Large intestine (tissue), 3 donors: ENCODE results near the gene EXOG. TPM values are rescaled to one million over a fixed set of nuclear protein-coding genes. Genes with fewer than 3 reads are reported as not detected.

ENCODE experiments used
- DNase-seq, 2 donors: peaks; one replicate each; pipeline versions ENCODE4 v3.0.0 to v3.0.0-alpha.2; 2013
- H3K27ac ChIP-seq: one replicate; pipeline ENCODE4 v1.5.1; 2013; ENCODE audit warnings: low read length
- H3K27me3 ChIP-seq: 2 replicates; pipeline ENCODE4 v1.6.1; 2013; ENCODE audit warnings: low read length; ENCODE audit not compliant: control insufficient read depth, insufficient read depth
- H3K36me3 ChIP-seq: 2 replicates; pipeline ENCODE4 v1.6.1; 2013; ENCODE audit warnings: low read length; ENCODE audit not compliant: control insufficient read depth, insufficient read depth
- H3K4me1 ChIP-seq: one replicate; pipeline ENCODE4 v1.6.1; 2013; ENCODE audit warnings: low read length; ENCODE audit not compliant: control insufficient read depth, insufficient read depth
- H3K4me3 ChIP-seq: one replicate; pipeline ENCODE4 v1.5.1; 2013; ENCODE audit warnings: low read length
- H3K9me3 ChIP-seq: one replicate; pipeline ENCODE4 v1.6.1; 2013; ENCODE audit warnings: mild to moderate bottlenecking, low read depth, low read length, moderate library complexity; ENCODE audit not compliant: control insufficient read depth
- WGBS: methylation state at CpG from one replicate; pipeline ENCODE4 v1.1.5; 2013; ENCODE audit warnings: low lambda C conversion rate; ENCODE audit not compliant: insufficient coverage; 5-methylcytosine and 5-hydroxymethylcytosine counted together
- polyA plus RNA-seq: library from polyadenylated mRNA; unstranded; fragments of 120-200 nt; gene quantifications from one replicate; pipeline ENCODE4 v1.2.1, GENCODE V29; 2013

Gene EXOG
- polyA plus RNA-seq, 1 donor = 10.4 TPM

- no peak overlapping the region for H3K4me3 ChIP-seq
- no peak overlapping the region for H3K27ac ChIP-seq
- H3K9me3 ChIP-seq = no peaks in the 10 kb centered on the region
- whole genome bisulfite sequencing = 80% methylated on average over 1 of the region's 3 CpGs
- H3K36me3 ChIP-seq = no peaks in the 10 kb centered on the region
- DNase-seq = no peak
- peaks cover 2% of the 10 kb centered on the region for H3K27me3 ChIP-seq
- H3K4me1 ChIP-seq = no peaks in the 10 kb centered on the region
These were observed 48.8 kb downstream of the EXOG start for GRCh38 chr3:38544926-38545325.

DNA sequence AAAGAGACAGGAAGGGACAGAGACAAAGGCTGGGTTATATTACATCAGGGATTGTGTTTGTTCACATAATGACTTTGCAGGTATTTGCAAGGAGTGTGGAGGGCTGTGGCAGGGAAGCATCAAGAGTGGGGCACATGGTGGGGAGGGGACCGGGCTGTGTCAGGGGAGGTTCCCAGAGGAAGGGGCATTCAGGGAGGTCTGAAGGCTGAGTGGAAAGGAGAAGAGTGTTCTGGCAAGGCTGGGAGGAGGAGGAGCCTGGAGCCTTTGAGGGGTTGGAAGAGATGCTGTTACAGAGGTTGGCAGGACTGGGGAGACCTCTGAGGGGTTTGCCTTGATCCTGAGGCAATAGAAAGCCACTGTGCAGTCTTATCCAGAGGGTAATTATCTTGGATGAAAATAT lies 49.4 kb downstream of the EXOG start:
- no peak for DNase-seq

GRCh38 chr3:38545983-38546382 lies 49.8 kb downstream of the EXOG start:
- no peak overlapping the region for H3K4me3 ChIP-seq
- peaks cover 2% of the 10 kb centered on the region for H3K27me3 ChIP-seq
- no peak for DNase-seq
- WGBS = no CpG with 5 or more reads among the region's 4 CpGs
- no peaks in the 10 kb centered on the region for H3K4me1 ChIP-seq
- H3K27ac ChIP-seq = no peak overlapping the region
- H3K9me3 ChIP-seq = no peaks in the 10 kb centered on the region
- H3K36me3 ChIP-seq = no peaks in the 10 kb centered on the region

More for the DNA sequence above, 49.4 kb downstream of the EXOG start:
- Histone ChIP-seq H3K9me3 (no peaks in the 10 kb centered on the region), H3K36me3 (no peaks in the 10 kb centered on the region), H3K27me3 (peaks cover 2% of the 10 kb centered on the region), H3K4me1 (no peaks in the 10 kb centered on the region), H3K4me3 (no peak overlapping the region), H3K27ac (no peak overlapping the region)
- WGBS = no CpG with 5 or more reads among the region's 1 CpG

DNA sequence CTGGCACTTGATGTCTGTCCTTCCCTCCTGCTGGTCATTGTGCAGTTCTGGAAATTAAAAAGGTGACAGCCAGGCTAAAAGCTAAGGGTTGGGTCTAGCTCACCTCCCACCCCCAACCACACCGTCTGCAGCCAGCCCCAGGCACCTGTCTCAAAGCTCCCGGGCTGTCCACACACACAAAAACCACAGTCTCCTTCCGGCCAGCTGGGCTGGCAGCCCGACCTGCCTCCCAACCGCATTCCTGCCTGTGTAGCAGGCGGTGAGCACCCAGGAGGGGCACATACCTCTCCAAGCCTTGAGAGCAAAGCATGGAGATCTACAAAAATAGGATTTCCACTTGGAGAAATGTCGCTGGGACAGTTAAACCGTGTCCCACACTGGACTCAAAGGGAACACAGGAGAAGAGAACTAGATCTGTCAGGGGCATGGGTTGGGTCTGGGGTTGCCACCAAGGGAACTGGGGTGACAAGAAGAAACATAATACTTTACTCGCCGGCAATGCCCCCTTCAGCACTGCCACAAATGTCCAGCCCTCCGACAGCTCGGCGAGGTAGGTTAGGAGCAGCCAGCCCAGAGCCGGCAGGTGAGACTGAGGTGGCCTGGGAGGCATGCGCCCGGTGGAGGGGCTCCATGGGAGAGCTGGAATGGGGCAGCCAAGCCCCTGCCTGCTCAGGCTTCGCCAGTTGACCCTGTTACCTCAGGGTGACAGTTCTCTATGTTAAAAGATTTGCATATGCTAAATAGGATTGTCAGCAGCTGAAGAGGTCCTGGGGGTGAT lies 52.2 kb downstream of the EXOG start:
- no CpG with 5 or more reads among the region's 17 CpGs for WGBS
- no peak overlapping the region for H3K27ac ChIP-seq
- no peak for DNase-seq
- no peak overlapping the region for H3K4me3 ChIP-seq
- no peaks in the 10 kb centered on the region for H3K9me3 ChIP-seq
- H3K27me3 ChIP-seq = peaks cover 2% of the 10 kb centered on the region
- H3K4me1 ChIP-seq = no peaks in the 10 kb centered on the region
- H3K36me3 ChIP-seq = no peaks in the 10 kb centered on the region

- Histone ChIP-seq H3K9me3 (no peaks in the 10 kb centered on the region), H3K27ac (no peak overlapping the region), H3K4me3 (no peak overlapping the region), H3K27me3 (peaks cover 2% of the 10 kb centered on the region), H3K4me1 (no peaks in the 10 kb centered on the region), H3K36me3 (no peaks in the 10 kb centered on the region)
- DNase-seq = no peak
- WGBS = no CpG with 5 or more reads among the region's 9 CpGs
These were observed 52.9 kb downstream of the EXOG start for GRCh38 chr3:38549082-38549481.

DNA sequence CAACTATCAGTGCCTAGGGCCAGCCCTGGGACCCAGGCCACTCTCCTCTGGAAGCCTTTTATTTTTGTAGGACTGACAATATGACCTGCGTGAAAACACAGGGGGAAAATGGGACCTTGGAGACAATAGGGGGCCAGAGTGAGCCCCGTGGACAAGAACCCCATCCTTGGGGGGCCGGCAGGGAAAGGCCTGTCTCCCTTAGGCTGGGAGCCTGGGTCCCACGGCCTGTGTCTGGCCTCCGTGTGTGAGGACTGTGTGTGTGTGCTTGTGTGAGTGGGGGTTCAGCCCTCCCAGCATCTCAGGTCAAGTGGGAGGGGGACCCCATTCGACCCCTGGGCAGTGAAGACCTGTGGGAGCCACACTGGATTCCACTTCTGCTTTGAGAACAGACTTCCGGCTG lies 53.3 kb downstream of the EXOG start:
- WGBS = 100% methylated on average over 1 of the region's 7 CpGs
- H3K27ac ChIP-seq = no peak overlapping the region
- no peak for DNase-seq
- peaks cover 2% of the 10 kb centered on the region for H3K27me3 ChIP-seq
- H3K4me3 ChIP-seq = no peak overlapping the region
- H3K4me1 ChIP-seq = no peaks in the 10 kb centered on the region
- no peaks in the 10 kb centered on the region for H3K9me3 ChIP-seq
- no peaks in the 10 kb centered on the region for H3K36me3 ChIP-seq

DNA sequence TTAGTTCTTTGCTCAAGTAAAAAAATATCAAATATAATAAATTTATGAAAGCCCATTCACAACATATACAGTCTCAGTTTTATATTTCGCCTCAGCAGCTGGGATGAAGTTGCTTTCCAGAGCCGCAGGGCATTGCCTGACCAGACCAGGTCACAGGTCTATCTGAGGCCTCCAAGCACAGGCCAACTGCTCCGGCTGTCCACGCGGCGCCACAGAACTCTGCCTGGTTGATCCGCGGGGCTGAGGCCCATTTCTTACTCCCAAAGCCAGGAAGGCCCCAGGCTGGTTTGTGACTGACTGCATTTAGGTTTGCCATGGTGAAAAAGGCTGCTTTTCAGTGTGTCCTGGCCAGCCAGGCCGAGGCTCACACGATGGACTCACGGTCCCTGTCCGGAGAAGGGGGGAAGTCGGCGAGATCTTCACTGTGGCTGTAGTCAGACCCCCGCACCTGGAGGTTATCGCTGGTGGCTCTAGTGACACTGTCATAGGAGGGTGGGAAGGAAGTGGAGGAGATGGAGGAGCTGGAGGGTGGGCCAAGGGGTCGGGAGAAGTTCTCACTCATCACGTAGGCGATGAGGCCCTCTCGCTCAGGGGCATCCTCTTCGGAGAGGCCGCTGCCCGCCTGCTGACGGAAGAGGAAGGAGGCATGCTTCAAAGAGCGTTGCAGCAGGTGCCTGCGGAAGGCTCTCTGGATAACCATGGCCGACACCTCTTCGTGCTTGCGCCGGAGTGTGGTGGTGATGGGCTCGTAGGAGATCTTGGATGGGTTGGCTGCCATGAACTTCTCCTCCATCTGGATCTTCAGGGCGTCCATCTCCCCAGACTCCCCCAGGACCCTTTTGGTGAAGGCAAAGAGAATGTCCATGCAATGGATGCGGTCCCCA lies 54.1 kb downstream of the EXOG start:
- no peak for DNase-seq
- WGBS = no CpG with 5 or more reads among the region's 33 CpGs
- peaks cover 2% of the 10 kb centered on the region for H3K27me3 ChIP-seq
- H3K27ac ChIP-seq = no peak overlapping the region
- H3K36me3 ChIP-seq = no peaks in the 10 kb centered on the region
- H3K9me3 ChIP-seq = no peaks in the 10 kb centered on the region
- no peak overlapping the region for H3K4me3 ChIP-seq
- no peaks in the 10 kb centered on the region for H3K4me1 ChIP-seq

GRCh38 chr3:38551026-38551832 lies 55.1 kb downstream of the EXOG start:
- DNase-seq = no peak
- Histone ChIP-seq H3K36me3 (no peaks in the 10 kb centered on the region), H3K27me3 (peaks cover 2% of the 10 kb centered on the region), H3K27ac (no peak overlapping the region), H3K9me3 (no peaks in the 10 kb centered on the region), H3K4me3 (no peak overlapping the region), H3K4me1 (no peaks in the 10 kb centered on the region)
- WGBS = no CpG with 5 or more reads among the region's 30 CpGs

GRCh38 chr3:38552364-38552763 lies 56.2 kb downstream of the EXOG start:
- H3K27me3 ChIP-seq = peaks cover 2% of the 10 kb centered on the region
- no peak for DNase-seq
- H3K36me3 ChIP-seq = no peaks in the 10 kb centered on the region
- no peaks in the 10 kb centered on the region for H3K4me1 ChIP-seq
- H3K27ac ChIP-seq = no peak overlapping the region
- WGBS = 83% methylated on average over 1 of the region's 6 CpGs
- H3K4me3 ChIP-seq = no peak overlapping the region
- H3K9me3 ChIP-seq = no peaks in the 10 kb centered on the region

DNA sequence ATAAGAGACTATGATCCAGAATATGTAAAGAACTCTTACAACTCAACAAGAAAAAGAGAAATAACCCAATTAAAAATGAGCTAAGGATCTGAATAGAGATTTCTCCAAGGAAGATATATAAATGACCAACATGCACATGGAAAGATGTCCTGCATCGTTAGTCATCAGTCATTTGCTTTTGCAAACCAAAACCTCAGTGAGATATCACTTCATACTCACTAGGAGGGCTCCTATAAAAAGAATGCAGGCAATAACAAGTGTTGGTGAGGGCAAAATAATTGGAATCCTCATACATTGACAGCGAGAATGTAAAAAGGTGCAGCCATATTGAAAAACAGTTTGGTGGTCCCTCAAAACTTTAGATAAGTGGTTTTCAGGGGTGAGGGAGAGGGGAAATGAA lies 56.9 kb downstream of the EXOG start:
- H3K27ac ChIP-seq = no peak overlapping the region
- no peaks in the 10 kb centered on the region for H3K27me3 ChIP-seq
- no peak overlapping the region for H3K4me3 ChIP-seq
- DNase-seq = no peak
- no CpG with 5 or more reads among the region's 2 CpGs for WGBS
- H3K4me1 ChIP-seq = no peaks in the 10 kb centered on the region
- no peaks in the 10 kb centered on the region for H3K9me3 ChIP-seq
- no peaks in the 10 kb centered on the region for H3K36me3 ChIP-seq
